Amniotic stem cell (primary cell): ENCODE measurements around the gene ZNF479.
"Not testable (repeated sequence)": the region's sequence is repeated elsewhere in the genome, so short reads cannot be mapped to it uniquely, and the experiment has no call there.

Source experiments
- DNase-seq: peaks from one replicate; lab custom pipeline; 2025; lab: John Stamatoyannopoulos, UW

ZNF479 gene

GRCh38 chr7:57132336-57132735 lies at the start of gene ZNF479:
Gene ZNF479, minus strand, starts transcription at chr7:57132436. Its CDS starts 112 bp downstream, at chr7:57132324.
- DNase-seq: not testable (repeated sequence)

GRCh38 chr7:57182031-57182430 lies 49.8 kb upstream of the ZNF479 start:
- DNase-seq: no peak

- DNase-seq: no peak
Observed at GRCh38 chr7:57181281-57181680, 49.0 kb upstream of the ZNF479 start.

- no peak for DNase-seq
Observed at GRCh38 chr7:57179776-57180415, 47.7 kb upstream of the ZNF479 start.

- no peak for DNase-seq
Observed at GRCh38 chr7:57178768-57179139, 46.5 kb upstream of the ZNF479 start.

GRCh38 chr7:57177856-57178767 lies 45.9 kb upstream of the ZNF479 start:
- DNase-seq: no peak

GRCh38 chr7:57176928-57177635 lies 44.8 kb upstream of the ZNF479 start:
- no peak for DNase-seq

GRCh38 chr7:57165285-57165899 lies 33.2 kb upstream of the ZNF479 start:
- no peak for DNase-seq

GRCh38 chr7:57120123-57120784 lies 12.0 kb downstream of the ZNF479 start:
- DNase-seq: not testable (repeated sequence)
